ENCODE results near the gene MEAK7. TPM values are rescaled to one million over a fixed set of nuclear protein-coding genes. Genes with fewer than 3 reads are reported as not detected.

The MEAK7 gene
- 43.1 to 62.5 TPM (median 54.6 TPM) in 5 replicates for total RNA-seq (2022; extraction: Qiagen RNA extraction)

GRCh38 chr16:84504420-84505248 is at the start of gene MEAK7:
Gene MEAK7 (minus strand): TSS chr16:84504659. CDS start chr16:84498086, 6,573 bp downstream.

Other genes starting within 250 kb of the MEAK7 start
- gene WFDC1, start 209.8 kb downstream of the MEAK7 start, total RNA-seq (2022; extraction: Qiagen RNA extraction), result 0.07 TPM in 1 of 5 replicates, not detected in the others
- gene ATP2C2, start 136.1 kb downstream of the MEAK7 start, total RNA-seq (2022; extraction: Qiagen RNA extraction), result 0.04 to 0.10 TPM (median 0.07 TPM) in 4 of 5 replicates, not detected in the other
- gene COTL1, start 113.4 kb upstream of the MEAK7 start, total RNA-seq (2022; extraction: Qiagen RNA extraction), result 437 to 593 TPM (median 533 TPM) in 5 replicates
- gene KLHL36, start 143.9 kb upstream of the MEAK7 start, total RNA-seq (2022; extraction: Qiagen RNA extraction), result 17.3 to 25.7 TPM (median 23.8 TPM) in 5 replicates
- gene USP10, start 195.3 kb upstream of the MEAK7 start, total RNA-seq (2022; extraction: Qiagen RNA extraction), result 72.1 to 93.1 TPM (median 84.1 TPM) in 5 replicates